OCI-LY1 (cell line): ENCODE data around the gene S100PBP.
"Not testable (repeated sequence)": the region's sequence is repeated elsewhere in the genome, so short reads cannot be mapped to it uniquely, and the experiment has no call there.

Experiments
- H2AFZ ChIP-seq: fragments of 200-600 bp; sonication (generic), shearing (Covaris generic); 2 replicates; pipeline ENCODE4 v1.6.0; 2014; ENCODE audit warnings: antibody characterized with exemption, mild to moderate bottlenecking, low read length
- H3F3A ChIP-seq: fragments of 200-600 bp; sonication (generic), shearing (Covaris generic); 2 replicates; pipeline ENCODE4 v1.6.0; 2014; ENCODE audit warnings: mild to moderate bottlenecking, antibody characterized with exemption, low read length, moderate library complexity; ENCODE audit not compliant: insufficient read depth
- H3K27ac ChIP-seq: fragments of 200-600 bp; sonication (generic); 2 replicates; pipeline ENCODE4 v1.5.1; 2014; ENCODE audit warnings: low read length, mixed run types, mild to moderate bottlenecking, low read depth; ENCODE audit not compliant: poor library complexity, severe bottlenecking
- H3K27me3 ChIP-seq: fragments of 200-600 bp; sonication (generic); 2 replicates; pipeline ENCODE4 v1.6.0; 2014; ENCODE audit warnings: antibody characterized with exemption, mild to moderate bottlenecking, low read length, moderate library complexity; ENCODE audit not compliant: insufficient read depth
- H3K36me3 ChIP-seq: fragments of 200-600 bp; sonication (generic); 2 replicates; pipeline ENCODE4 v1.6.1; 2014; ENCODE audit warnings: mild to moderate bottlenecking, antibody characterized with exemption, low read length, moderate library complexity, mixed read lengths; ENCODE audit not compliant: insufficient read depth
- H3K4me1 ChIP-seq: fragments of 200-600 bp; sonication (generic); 2 replicates; pipeline ENCODE4 v1.5.1; 2014; ENCODE audit warnings: mild to moderate bottlenecking, low read length, moderate library complexity; ENCODE audit not compliant: insufficient read depth, severe bottlenecking
- H3K4me2 ChIP-seq: fragments of 200-600 bp; sonication (generic), shearing (Covaris generic); 2 replicates; pipeline ENCODE4 v1.6.1; 2014; ENCODE audit warnings: low read length
- H3K4me3 ChIP-seq: fragments of 200-600 bp; sonication (generic); 2 replicates; pipeline ENCODE4 v1.5.1; 2014; ENCODE audit warnings: low read length, low read depth, mild to moderate bottlenecking, mixed read lengths; ENCODE audit not compliant: poor library complexity, severe bottlenecking
- H3K79me2 ChIP-seq: fragments of 200-600 bp; shearing (Covaris generic); 2 replicates; pipeline ENCODE4 v1.6.1; 2016; ENCODE audit warnings: mixed run types, low read length, mixed read lengths; ENCODE audit not compliant: insufficient read depth
- H3K9ac ChIP-seq: fragments of 200-600 bp; sonication (generic), shearing (Covaris generic); 2 replicates; pipeline ENCODE4 v1.6.1; 2014; ENCODE audit warnings: mild to moderate bottlenecking, low read length, mixed read lengths
- H3K9me2 ChIP-seq: fragments of 200-600 bp; sonication (generic), shearing (Covaris generic); 2 replicates; pipeline ENCODE4 v1.6.1; 2014; ENCODE audit warnings: low read depth, mild to moderate bottlenecking, low read length, mixed read lengths
- H3K9me3 ChIP-seq: fragments of 200-600 bp; shearing (Covaris generic); 2 replicates; pipeline ENCODE4 v1.6.1; 2014; ENCODE audit warnings: low read length, mixed read lengths
- H4K20me1 ChIP-seq: fragments of 200-600 bp; sonication (generic), shearing (Covaris generic); 2 replicates; pipeline ENCODE4 v1.6.0; 2016; ENCODE audit warnings: mild to moderate bottlenecking, low read length; ENCODE audit not compliant: insufficient read depth
- EZH2 ChIP-seq: fragments of 200-600 bp; sonication (generic), shearing (Covaris generic); IDR thresholded peaks from 2 replicates; pipeline ENCODE4 v1.8.0; 2017; ENCODE audit warnings: borderline replicate concordance, mixed run types, mild to moderate bottlenecking, antibody characterized with exemption, low read length, moderate library complexity, mixed read lengths
- TF ChIP-seq, protein P1 (sequence below): fragments of 200-600 bp; sonication (generic), shearing (Covaris generic); IDR thresholded peaks from 2 replicates; pipeline ENCODE4 v1.5.1; 2017; ENCODE audit warnings: mild to moderate bottlenecking, antibody characterized with exemption, low read length, moderate library complexity, mixed read lengths

Gene S100PBP

DNA sequence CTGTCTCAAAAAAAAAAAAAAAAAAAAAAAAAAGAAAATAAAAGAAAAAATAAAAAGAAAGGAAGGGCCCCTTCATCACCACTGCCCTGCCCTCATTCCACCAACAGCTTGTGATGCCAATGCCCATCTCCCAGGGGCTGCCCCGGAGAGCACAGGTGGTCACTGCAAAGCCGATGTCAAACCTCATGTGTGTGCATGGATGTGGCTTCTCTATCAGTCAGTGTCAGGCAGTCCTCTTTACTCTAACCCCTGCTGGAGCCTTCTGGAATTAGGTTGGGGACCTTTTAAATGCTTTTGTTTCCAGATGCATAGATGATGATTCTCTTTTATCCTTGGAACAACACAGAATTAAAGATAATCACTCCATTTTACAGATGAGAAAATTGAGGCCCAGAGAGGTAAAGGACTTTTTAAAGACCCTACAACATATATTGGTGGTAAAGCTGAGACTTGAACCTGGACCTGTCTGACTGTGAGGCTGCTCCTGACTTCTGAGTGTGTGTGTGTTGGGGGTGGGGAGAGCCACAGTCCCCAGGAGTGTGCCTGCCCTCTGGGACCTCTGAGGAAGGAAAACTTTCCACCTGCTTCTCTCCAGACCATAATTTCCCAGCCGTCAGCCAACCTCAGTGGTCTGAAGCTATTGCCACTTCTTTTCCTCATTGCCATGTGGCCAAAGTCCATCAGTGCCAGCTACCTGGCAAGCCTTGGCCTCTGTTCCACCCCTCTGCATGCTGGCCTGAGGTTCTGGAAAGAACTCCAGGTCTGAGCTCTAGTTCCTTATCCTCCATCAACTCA, 86.7 kb downstream of the S100PBP start:
- H3K79me2 ChIP-seq, result no peaks in the 10 kb centered on the region
- peaks cover 14% of the 10 kb centered on the region for H3K27me3 ChIP-seq
- H3F3A ChIP-seq, result no peaks in the 10 kb centered on the region
- H3K9me3 ChIP-seq, result no peaks in the 10 kb centered on the region
- no peak overlapping the region for H3K4me2 ChIP-seq
- no peak overlapping the region for H3K27ac ChIP-seq
- no peak overlapping the region for H3K9ac ChIP-seq
- H3K9me2 ChIP-seq, result no peaks in the 10 kb centered on the region
- no peak overlapping the region for H2AFZ ChIP-seq
- peaks cover 3% of the 10 kb centered on the region for H3K4me1 ChIP-seq
- no peaks in the 10 kb centered on the region for H3K36me3 ChIP-seq
- TF ChIP-seq, protein P1, sequence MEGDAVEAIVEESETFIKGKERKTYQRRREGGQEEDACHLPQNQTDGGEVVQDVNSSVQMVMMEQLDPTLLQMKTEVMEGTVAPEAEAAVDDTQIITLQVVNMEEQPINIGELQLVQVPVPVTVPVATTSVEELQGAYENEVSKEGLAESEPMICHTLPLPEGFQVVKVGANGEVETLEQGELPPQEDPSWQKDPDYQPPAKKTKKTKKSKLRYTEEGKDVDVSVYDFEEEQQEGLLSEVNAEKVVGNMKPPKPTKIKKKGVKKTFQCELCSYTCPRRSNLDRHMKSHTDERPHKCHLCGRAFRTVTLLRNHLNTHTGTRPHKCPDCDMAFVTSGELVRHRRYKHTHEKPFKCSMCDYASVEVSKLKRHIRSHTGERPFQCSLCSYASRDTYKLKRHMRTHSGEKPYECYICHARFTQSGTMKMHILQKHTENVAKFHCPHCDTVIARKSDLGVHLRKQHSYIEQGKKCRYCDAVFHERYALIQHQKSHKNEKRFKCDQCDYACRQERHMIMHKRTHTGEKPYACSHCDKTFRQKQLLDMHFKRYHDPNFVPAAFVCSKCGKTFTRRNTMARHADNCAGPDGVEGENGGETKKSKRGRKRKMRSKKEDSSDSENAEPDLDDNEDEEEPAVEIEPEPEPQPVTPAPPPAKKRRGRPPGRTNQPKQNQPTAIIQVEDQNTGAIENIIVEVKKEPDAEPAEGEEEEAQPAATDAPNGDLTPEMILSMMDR, result no peak
- no peak for TF ChIP-seq EZH2
- no peak overlapping the region for H3K4me3 ChIP-seq
- no peaks in the 10 kb centered on the region for H4K20me1 ChIP-seq

- no peaks in the 10 kb centered on the region for H3F3A ChIP-seq
- no peaks in the 10 kb centered on the region for H3K36me3 ChIP-seq
- TF ChIP-seq, protein P1, result no peak
- TF ChIP-seq EZH2, result no peak
- no peak overlapping the region for H3K4me3 ChIP-seq
- no peaks in the 10 kb centered on the region for H3K79me2 ChIP-seq
- no peak overlapping the region for H3K9ac ChIP-seq
- H3K9me3 ChIP-seq, result no peaks in the 10 kb centered on the region
- peaks cover 3% of the 10 kb centered on the region for H3K4me1 ChIP-seq
- H3K27ac ChIP-seq, result no peak overlapping the region
- H3K27me3 ChIP-seq, result peaks cover 14% of the 10 kb centered on the region
- no peak overlapping the region for H3K4me2 ChIP-seq
- no peaks in the 10 kb centered on the region for H4K20me1 ChIP-seq
- H2AFZ ChIP-seq, result no peak overlapping the region
- no peaks in the 10 kb centered on the region for H3K9me2 ChIP-seq
Measured at GRCh38 chr1:32904797-32905196, 87.3 kb downstream of the S100PBP start.

GRCh38 chr1:32905588-32905987, 88.1 kb downstream of the S100PBP start:
- H4K20me1 ChIP-seq, H3K9me2 ChIP-seq, H3K9ac ChIP-seq, H3K9me3 ChIP-seq, H2AFZ ChIP-seq, H3K4me3 ChIP-seq, H3F3A ChIP-seq, H3K4me1 ChIP-seq, H3K4me2 ChIP-seq, H3K79me2 ChIP-seq, H3K36me3 ChIP-seq, H3K27ac ChIP-seq: not testable (repeated sequence)
- peaks cover 13% of the 10 kb centered on the region for H3K27me3 ChIP-seq

GRCh38 chr1:32906654-32907053, 89.2 kb downstream of the S100PBP start:
- H3K36me3 ChIP-seq, result no peaks in the 10 kb centered on the region
- no peak overlapping the region for H3K27ac ChIP-seq
- no peak overlapping the region for H2AFZ ChIP-seq
- H3K9ac ChIP-seq, result no peak overlapping the region
- H3F3A ChIP-seq, result no peaks in the 10 kb centered on the region
- no peak for TF ChIP-seq EZH2
- TF ChIP-seq, protein P1, result no peak
- H3K9me2 ChIP-seq, result no peaks in the 10 kb centered on the region
- H3K9me3 ChIP-seq, result no peaks in the 10 kb centered on the region
- no peaks in the 10 kb centered on the region for H3K79me2 ChIP-seq
- H3K4me1 ChIP-seq, result peaks cover 1% of the 10 kb centered on the region
- no peaks in the 10 kb centered on the region for H4K20me1 ChIP-seq
- peaks cover 12% of the 10 kb centered on the region; the same call in 1 of the 2 replicates for H3K27me3 ChIP-seq
- H3K4me3 ChIP-seq, result no peak overlapping the region
- no peak overlapping the region for H3K4me2 ChIP-seq
